Activated CD4-positive, alpha-beta T cell treated with anti-CD3 and anti-CD28 coated beads for 48 hours (primary cell): ENCODE results near the gene EIF4E1B.

Source experiments
- DNase-seq: peaks from one replicate; pipeline ENCODE4 v3.0.0-alpha.2; 2020

EIF4E1B gene

DNA sequence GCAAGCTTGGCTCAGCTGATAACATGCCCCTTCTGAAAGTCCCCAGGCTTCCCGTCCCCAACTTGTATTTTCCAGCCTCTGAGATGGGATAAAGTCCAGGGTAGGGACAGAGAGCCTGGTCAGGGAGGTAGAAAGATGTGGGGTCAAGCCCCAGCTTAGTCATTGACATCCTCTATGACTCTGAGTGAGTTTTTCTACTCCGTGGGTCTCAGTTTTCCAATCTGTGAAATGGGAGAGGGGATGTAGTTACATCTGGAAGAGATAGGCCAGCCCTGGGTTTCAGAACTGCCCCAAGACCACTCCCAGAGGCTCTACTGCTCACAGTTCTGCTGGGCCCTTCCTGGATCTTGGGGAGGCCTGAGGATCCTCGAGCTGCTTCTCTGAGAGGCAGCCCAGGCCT lies 23.6 kb upstream of the EIF4E1B start:
- no peak for DNase-seq

DNA sequence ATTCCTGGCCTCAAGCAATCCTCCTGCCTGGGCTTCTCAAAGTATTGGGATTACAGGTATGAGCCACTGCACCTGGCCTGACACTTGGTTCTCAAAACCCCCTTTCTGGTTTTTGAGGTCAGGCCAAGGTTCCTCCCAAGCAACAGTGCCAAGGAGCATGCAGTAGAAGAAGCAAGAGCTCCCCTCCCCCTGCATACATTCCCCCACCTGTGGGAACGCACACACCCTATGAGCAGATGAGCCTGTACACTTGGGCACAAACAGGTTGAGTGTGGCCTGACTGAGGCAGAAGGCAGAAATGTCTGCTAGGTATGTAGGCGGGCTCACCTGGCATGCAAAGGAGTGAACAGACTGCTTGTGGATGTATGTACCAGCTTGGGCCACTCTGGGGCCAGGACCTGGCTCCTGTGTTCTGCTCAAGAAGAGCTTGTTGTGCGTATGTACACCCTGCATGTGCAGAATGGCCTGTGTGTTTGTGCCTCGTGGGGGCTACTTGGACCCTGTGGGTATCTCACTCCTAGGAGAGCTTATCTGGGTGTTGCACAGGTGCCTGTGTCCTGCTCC lies 22.3 kb upstream of the EIF4E1B start:
- no peak for DNase-seq

DNA sequence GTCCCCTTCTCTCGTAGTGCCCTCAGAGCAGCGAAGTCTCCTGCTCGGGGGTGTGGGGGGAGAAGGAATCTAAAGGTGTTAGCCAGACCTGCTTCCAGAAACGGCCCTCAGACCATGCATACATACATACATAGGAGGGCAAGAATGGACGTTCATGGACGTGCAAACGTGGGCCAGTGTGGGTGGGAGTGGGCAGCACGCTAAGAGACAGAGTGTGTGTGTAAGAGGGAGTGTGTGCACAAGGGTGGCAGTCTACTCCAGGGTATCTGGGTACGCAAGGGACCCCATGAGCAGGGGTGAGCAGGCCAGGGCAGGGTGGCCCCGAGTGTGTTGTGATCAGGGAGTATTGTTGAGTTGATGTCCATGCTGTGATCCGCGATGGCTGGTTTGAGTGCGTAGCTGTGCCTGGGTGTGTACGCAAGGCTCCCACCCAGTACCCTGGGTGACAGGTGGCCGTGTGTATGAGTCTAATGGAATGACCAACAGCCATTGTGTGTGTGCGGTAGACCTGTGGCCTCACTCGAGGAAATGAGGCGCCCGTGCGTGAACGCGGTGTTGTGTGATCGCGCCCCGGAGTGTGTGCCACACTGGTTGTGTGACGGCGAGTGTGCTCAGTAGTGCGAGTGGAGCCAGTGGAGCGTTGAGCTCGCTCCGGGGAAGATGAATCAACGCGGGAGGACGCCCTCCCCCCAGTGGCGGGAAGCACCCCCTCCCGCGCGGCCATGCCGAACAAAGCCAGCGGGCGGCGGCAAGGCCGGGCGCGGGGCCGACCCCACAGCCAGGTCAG lies 21.3 kb upstream of the EIF4E1B start:
- DNase-seq, result peak; percentile 48

DNA sequence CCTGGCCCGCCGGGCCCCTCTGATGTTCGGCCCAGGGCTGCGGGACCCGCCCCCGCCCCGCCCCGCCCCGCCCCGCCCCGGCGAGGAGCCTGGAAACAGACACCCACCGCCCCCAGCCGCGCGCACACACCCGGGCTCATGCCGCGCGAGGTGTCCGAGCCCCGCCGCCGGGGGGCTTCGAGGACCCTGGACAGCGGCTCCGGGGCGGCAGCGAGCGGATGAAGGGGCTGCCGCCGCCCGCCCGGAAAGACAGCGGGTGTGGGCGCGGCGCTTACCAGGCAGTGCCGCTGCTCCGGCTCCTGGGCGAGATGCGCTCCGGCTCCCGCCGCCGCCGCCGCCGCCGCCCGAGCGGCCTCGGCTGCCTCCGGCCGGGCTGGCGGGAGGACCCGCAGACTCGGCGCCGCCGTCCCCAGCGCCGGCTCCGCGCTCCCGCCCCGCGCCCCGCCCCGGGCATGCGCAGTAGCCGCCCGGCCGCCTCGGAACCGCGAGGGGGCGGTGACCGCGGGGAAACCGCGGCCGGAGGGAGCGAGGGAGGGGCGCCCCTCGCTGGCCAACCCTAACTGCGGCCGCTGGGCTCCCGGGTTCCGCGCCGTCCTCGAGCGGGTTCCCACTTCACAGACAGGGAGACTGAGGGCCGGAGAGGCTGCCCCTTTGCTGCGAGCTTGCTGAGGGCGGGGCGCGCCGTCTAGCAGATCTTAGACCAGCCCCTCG lies 20.6 kb upstream of the EIF4E1B start, which contains the start of gene GPRIN1:
TSS of gene GPRIN1 (minus strand) at position 433 of the 711 bp plus-strand sequence. CDS start 10,322 bp downstream, outside the sequence.
- DNase-seq, result peak; percentile 69

DNA sequence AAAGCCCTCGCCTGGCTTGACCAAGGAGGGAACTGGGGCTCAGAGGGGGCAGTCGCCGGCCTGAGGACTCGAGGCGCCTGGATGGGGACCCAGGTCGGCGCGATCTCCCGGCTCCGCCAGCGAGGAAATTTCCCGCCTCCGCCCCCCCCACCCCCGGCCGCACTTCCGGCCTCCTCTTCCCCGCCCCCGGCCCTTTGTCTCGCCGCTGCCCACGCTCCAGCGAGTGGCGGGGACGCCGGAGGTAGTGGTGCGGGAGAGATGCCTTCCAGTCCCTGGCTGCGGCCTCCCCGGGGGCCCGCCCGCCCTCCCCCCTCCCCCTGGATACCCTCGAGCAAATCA lies 20.1 kb upstream of the EIF4E1B start:
- DNase-seq, result no peak

DNA sequence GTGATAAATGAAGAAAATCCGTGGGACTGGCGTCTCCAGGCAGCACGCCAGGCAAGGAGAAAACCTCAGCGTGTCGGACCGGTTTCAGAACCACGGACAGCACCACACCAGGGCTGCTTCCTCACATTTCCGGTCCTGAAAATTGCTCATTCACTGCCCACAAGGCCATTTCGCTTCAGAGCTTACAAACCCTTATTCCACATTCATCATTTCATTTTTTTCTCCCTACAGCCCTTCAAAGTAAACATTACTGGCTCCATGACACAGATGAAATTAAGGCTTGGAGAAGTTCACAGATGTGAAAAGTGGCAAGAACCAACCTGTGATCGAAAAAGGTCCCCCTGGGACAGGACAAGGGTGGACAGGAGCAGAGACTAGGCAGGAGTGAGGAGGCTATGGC lies 19.0 kb upstream of the EIF4E1B start:
- peak; percentile 68 for DNase-seq

DNA sequence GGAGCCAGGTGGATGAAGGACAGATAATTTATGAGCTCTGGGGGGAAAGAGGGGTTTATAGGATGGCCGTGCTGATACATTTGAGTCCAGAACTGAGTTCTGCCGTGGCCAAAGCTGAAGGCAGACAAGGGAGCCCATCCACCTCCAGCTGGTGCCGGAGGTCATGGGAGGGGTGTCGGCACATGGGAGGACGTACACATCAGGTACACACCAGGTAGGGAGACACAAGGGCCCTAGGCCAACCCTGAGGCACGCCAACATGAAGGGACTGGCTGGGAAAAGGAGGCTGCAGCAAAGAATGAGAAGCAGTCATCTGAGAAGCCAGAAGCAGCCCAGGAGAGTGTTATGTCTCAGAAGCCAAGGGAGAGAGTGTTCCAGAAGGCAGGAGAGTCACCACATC lies 18.5 kb upstream of the EIF4E1B start:
- DNase-seq, result no peak

DNA sequence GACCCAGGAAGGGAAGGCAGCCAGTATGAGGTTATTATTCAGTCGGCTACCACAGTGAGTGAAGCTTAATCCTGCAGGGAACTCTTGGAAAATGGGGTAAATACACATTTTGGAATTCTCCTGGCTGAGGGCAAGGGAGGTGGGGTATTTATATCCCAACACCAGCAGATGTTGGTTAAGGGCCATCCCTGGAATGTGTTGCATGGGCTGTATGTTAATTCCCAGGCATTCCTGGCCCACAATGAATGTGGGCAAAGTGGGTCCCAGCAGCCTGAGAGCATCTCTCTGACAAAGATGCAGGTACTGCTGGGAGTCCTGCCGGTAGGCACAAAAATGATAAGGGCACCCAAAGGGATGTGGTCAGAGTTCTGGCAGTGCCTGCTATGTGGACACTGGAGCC lies 17.6 kb upstream of the EIF4E1B start:
- no peak for DNase-seq

DNA sequence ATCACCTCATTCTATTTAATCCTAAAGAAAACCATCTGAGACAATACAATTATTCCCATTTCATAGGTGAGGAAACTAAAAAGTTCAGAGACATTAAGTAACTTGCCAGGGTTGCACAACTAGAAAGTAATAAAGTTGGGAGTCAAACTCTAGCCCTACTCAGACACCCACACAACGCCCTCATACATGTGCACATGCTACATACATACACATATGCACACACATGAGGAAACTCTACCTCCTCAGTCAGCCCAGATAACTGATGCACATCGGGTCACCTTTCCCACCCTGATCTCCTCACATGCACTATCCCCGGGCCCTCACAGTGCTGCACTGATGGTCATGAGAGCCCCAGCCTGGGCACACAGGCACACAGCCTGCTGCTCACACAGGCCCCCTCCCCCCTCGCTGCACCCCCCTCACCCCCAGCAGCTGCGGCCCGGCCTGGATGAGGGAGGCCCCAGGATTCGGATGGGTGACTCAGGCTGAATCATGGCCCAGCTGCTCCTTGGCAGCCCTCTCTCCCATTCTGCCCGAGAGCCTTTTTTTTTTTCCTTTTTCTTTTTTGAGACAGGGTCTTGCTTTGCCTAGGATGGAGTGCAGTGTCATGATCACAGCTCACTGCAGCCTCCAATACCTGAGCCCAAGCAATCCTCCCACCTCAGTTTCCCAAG lies 15.5 kb upstream of the EIF4E1B start:
- DNase-seq, result no peak

DNA sequence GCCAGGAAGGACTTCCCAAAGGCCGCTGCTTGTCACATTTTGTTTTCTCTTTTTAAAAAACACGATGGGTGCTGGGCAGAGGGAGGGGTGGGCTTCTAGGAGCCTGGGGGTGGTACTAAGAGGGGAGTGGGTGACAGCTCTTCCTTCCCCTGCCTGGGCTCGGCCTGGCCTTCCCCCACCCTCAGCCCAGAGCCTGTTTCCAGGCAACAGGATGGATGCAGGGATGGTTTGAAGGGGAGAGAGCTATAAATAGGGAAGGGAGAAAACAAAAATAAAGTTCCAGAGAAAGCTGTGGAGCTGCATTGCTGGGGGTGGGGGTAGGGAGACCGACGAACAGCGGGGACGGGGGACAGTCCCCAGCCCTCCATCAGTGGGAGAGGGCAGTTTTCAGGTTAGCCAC lies 14.0 kb upstream of the EIF4E1B start:
- no peak for DNase-seq

DNA sequence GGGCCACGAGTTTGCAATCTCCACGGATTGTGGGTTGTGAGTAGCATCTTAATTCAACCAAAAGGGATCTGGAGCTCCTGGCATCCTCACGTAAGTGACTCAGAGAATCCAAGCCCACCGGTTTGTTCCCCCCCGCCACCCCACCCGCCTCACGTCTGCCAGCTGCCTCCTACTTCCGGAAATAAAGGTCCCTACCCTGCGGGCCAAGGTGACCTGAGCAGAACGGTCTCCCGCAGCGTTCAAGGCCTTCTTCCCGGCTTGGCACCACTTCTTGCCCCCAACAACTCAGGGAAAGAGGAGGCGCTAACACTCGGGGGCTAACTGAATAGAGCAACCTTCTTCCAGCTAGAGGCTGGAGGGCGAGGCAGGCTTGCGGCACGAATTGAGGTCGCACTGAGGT lies 11.7 kb upstream of the EIF4E1B start:
- DNase-seq, result no peak

DNA sequence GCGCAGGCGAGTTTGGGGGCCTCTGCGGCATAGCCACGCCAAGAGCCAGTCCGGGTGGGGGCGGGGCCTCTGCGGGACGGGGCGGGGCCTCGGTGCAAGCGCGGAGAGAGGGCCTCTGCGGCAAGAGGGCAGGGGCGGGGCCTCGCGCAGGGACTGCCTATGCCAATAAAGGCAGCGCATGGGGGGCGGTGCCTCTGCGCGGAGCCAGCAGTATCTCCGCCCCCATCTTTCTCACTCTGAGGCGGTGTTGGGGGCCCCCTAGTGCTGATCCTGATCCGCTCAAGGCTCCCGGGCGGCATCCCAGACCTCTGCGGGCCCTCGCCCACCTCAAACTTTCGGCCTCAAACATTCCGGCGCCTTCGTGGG lies 11.3 kb upstream of the EIF4E1B start:
- peak; percentile 93 for DNase-seq

DNA sequence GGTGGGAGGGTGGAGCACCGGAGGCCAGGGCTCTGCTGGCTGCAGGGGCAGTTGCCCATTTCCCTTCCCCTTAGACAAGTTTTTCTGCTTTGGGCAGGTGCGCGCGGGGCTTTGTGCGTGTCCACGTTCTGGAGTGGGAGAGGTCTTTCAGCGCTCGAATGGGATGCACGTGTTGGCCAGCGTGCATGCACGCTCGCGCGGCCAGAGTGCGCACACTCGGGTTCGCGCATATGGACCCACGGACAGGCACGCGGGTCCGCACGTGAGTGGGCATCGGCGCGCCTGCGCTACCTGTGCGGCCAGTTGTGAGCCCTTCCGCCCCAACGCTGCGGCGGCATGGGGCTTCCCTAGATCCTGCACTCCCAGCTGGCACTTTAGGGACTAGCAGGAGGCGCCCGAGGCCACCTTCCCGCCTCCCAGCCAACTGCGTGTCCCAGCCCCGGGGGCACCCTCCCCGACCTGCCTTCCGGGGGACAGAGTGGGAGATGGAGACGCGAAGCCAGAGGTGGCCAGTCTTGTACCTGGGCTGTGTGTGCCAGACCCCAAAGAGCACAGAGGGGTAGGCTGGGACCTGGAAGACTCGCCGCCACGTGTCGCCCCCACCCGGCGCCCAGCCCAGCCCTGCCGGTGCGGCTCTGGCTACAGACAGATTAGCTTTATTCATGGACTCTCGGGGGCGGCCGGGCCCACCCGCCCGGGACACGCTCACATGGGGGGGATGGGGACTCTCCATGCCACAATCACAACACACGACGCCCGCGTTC lies 10.7 kb upstream of the EIF4E1B start:
- no peak for DNase-seq

DNA sequence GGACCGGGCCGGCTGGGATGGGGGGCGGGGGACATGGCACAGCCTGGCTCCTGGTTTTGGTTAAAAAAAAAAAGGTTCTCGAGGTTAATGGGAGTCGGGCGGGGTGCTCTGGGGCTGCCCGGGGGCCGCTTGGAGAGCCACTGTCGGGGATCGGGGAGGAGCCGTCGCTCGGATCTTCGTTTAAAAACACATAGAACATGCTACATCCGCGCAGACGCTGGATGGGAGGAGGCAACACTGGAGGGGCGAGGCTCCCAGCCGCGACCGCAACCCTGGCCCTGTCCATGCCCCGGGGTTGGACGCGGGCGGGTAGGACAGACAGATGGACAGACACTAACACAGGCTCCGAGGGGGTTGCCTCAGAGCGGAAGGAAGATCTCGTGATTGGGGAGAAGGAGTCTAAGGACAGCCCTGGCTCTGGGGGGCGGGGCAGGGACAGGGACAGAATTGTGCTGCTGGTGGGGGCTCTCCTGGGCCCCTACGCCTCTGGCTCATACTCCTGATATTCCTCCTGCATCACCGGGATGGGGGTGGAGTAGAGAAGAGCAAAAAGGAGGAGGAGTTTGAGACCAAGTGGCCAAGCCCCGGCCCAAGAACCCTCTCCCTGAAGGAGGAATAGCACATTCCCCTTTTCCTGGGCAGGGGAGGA lies 10.0 kb upstream of the EIF4E1B start:
- peak; percentile 37 for DNase-seq

DNA sequence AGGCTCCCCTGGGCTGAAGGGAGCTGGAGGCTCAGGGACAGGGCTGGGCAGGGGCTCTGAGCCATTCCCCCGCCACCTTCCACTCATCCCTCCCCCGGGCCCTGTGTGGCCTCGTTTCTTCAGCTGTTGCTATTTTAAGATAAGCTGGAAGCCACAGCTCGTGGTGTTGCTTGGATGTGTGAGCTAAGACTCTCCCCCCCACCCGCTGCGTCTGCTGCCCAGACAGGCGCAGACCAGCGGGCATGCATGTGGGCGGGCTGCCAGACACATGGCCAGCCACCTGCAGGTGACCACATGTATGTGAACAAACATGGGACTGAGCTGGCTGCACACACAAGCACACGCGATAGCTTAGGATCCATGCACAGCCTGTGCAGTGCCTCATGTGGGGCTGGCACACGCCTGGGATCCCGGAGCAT lies 8.8 kb upstream of the EIF4E1B start:
- no peak for DNase-seq

DNA sequence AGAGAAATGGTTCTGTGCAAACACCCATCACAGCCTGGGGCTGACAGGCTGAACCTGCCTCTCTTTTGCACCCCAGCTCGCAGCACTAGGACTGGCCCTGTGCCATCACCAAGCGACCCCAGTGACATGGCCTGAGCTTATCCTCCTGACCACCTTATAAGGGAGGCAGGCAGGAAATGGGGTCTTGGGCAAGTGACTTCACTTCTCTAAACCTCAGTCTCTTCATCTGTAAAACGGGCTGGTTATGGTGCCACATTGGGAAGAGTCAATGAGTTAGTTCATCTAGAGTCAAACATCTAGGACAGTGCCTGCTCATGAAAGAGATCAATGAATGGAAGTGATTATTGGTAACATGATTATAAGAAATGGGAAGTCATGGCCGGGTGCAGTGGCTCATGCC lies 6.3 kb upstream of the EIF4E1B start:
- DNase-seq, result no peak

DNA sequence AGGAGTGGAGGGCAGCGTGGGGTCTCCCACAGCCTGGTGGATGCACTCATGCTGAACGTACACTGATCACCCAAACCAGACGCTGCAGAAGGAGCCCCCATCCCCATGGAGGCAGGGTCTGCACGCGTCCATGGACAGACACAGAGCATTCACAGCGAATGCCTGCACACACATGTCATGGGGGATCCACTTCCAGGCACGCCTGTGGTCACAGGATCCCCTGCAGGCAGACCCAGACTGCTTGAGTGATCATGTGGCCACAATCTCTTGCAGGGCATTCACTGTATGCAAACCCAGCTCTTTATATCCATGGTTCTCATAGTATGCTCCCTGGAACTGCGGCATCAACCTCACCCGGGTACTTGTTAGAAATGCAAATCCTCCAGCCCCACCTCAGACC lies 5.5 kb upstream of the EIF4E1B start:
- DNase-seq, result no peak

DNA sequence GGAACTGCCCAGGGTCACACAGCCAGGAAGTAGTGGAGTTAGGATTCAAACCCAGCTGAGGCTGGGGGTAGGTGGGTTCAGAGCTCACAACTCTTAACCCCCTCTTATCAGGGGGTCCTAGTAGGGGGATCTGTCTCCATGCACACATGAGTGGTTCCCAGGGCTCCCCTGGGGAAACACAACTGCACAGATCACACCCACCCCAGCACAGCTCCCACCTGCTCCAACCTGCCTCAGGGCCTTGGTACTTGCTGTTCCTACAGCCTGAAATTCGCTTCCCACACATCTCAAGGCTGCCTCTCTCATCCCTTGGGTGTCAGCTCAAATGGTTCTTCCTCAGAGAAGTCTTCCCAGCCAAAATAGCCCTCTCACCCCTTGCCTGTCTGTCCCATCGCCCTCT lies 5.0 kb upstream of the EIF4E1B start:
- no peak for DNase-seq

DNA sequence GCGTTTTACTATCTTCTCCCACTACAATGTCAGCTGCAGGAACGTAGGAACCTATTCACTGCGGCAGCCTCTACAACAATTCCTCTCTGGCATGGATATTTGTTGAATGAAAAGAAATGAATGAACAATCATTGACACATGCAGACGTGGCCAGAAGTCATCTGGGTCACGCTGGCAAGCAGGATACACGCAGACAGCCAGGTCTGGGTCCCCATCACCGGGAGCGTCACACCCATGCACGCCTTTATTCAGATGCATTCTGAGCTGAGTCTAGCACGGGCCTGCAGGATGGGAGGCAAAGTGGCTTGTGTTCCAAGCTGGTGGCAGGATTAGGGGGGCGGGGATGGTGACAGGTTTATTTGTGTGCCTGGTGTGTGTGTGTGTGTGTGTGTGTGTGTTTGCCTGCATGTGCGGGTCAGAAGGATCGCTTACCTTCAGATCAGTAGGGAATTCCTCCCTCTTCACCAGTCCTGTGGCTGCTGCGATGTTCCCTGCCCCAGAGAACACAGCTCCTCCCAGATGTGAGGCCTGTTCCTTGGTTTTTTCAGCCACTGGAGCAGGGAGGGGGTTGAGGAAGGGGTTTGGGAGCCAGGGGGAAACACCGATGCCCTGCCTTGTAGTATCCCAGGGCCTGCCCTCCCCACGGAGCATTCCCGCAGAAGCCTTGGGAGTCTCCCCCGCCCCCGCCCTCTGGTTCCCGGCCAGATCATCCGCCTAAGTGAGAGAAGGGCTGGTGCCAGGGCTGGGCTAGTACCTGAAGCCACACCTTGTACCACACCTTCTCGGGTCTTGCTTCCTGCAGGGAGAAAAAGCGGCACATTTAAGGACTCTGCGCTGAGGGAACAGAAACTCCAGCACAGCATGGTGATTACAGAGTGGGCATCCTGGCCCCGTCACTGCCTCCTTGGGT lies 4.3 kb upstream of the EIF4E1B start:
- DNase-seq, result no peak

DNA sequence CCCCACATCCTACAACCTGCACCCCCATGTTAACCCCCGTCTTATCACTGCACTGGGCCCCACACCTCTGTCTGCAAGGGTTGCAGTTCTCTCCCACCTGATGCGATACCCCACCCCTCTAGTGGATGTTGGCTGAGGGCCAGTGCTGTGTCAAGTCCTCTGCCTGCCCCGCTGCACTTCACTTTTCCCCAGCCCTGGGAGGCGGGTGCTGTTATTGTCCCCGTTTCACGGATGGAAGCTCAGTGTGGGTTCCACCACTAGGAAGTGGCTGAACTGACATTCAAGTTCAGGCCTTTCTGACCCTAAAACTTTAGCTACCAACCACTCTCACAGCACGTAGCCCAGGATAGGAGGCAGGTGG lies 3.6 kb upstream of the EIF4E1B start:
- DNase-seq, result no peak

DNA sequence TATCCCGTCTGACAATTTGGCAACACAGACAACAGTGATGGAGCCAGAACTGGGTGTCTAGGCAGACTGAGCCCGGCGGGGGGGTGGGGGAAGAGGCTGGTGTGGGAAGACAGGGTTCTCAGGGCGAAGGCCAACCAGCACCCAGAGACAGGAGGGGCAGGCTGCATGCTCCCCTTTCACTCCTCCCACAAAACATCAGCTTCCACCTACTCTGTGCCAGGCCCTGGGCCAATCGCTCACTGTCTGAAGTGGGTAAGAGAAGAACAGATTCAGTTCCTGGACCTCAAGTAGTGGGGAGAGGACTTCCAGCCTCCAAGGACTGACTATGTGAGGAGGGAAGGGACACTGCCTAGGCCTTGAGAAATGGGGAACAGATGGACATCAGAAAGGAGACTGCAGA lies 2.9 kb upstream of the EIF4E1B start:
- no peak for DNase-seq
